Measurements from ENCODE around the gene KDM2B.

Gene KDM2B

GRCh38 chr12:121518656-121519055 lies 62.2 kb downstream of the KDM2B start:
- no peak overlapping the region for H3K4me3 ChIP-seq (ENCODE audit: low read depth, low read length)
- no peak for DNase-seq (ENCODE audit: low read depth)

GRCh38 chr12:121516437-121517011 lies 64.3 kb downstream of the KDM2B start:
- no peak for TF ChIP-seq CTCF (IDR thresholded peaks at IDR 0.05; ENCODE audit: low read depth, low read length, missing control alignments)
- no peak overlapping the region for H3K4me3 ChIP-seq (ENCODE audit: low read depth, low read length)
- no peak for DNase-seq (ENCODE audit: low read depth)

More at GRCh38 chr12:121518656-121519055, 62.2 kb downstream of the KDM2B start:
- TF ChIP-seq CTCF (IDR thresholded peaks at IDR 0.05; ENCODE audit: low read depth, low read length, missing control alignments): no peak

GRCh38 chr12:121515615-121516014 lies 65.2 kb downstream of the KDM2B start:
- no peak for DNase-seq (ENCODE audit: low read depth)
- TF ChIP-seq CTCF (IDR thresholded peaks at IDR 0.05; ENCODE audit: low read depth, low read length, missing control alignments): no peak
- no peak overlapping the region for H3K4me3 ChIP-seq (ENCODE audit: low read depth, low read length)

- H3K4me3 ChIP-seq (ENCODE audit: low read depth, low read length): peak overlapping the region; percentile 12
- no peak for TF ChIP-seq CTCF (IDR thresholded peaks at IDR 0.05; ENCODE audit: low read depth, low read length, missing control alignments)
- DNase-seq (ENCODE audit: low read depth): no peak
Observed at GRCh38 chr12:121514184-121514742, 66.6 kb downstream of the KDM2B start.

GRCh38 chr12:121513464-121514183 lies 67.2 kb downstream of the KDM2B start:
- peak overlapping the region; percentile 12 for H3K4me3 ChIP-seq (ENCODE audit: low read depth, low read length)
- no peak for DNase-seq (ENCODE audit: low read depth)
- TF ChIP-seq CTCF (IDR thresholded peaks at IDR 0.05; ENCODE audit: low read depth, low read length, missing control alignments): no peak

- H3K4me3 ChIP-seq (ENCODE audit: low read depth, low read length): no peak overlapping the region
- no peak for DNase-seq (ENCODE audit: low read depth)
- TF ChIP-seq CTCF (IDR thresholded peaks at IDR 0.05; ENCODE audit: low read depth, low read length, missing control alignments): no peak
Observed at GRCh38 chr12:121512561-121512960, 68.3 kb downstream of the KDM2B start.

Data from GM12864 (cell line).